Smooth muscle cell (in vitro differentiated cells): ENCODE results near the gene ODAD4. TPM values are rescaled to one million over a fixed set of nuclear protein-coding genes. Genes with fewer than 3 reads are reported as not detected.

Experiments used
- DNase-seq: peaks from one replicate; lab custom pipeline; 2025; ENCODE audit not compliant: unreplicated experiment; lab: John Stamatoyannopoulos, UW
- H2AFZ ChIP-seq: fragments of 200-600 bp; sonication (generic); 2 replicates; pipeline ENCODE4 v1.6.0; 2016; ENCODE audit warnings: antibody characterized with exemption, low read depth, mild to moderate bottlenecking
- H3F3A ChIP-seq: fragments of 200-600 bp; sonication (generic); 2 replicates; pipeline ENCODE4 v1.6.0; 2017; ENCODE audit warnings: antibody characterized with exemption, low read depth
- H3K27ac ChIP-seq: fragments of 200-600 bp; sonication (generic); 2 replicates; pipeline ENCODE4 v1.5.1; 2016; ENCODE audit warnings: low read depth, mild to moderate bottlenecking
- H3K27me3 ChIP-seq: fragments of 200-600 bp; sonication (generic); 2 replicates; pipeline ENCODE4 v1.6.1; 2016; ENCODE audit warnings: low read depth, mild to moderate bottlenecking
- H3K36me3 ChIP-seq: fragments of 200-600 bp; sonication (generic); 2 replicates; pipeline ENCODE4 v1.5.1; 2016; ENCODE audit warnings: low read depth
- H3K4me1 ChIP-seq: fragments of 200-600 bp; sonication (generic); 2 replicates; pipeline ENCODE4 v1.5.1; 2016; ENCODE audit warnings: low read depth
- H3K4me2 ChIP-seq: fragments of 200-600 bp; sonication (generic); 2 replicates; pipeline ENCODE4 v1.6.0; 2016; ENCODE audit warnings: mild to moderate bottlenecking
- H3K4me3 ChIP-seq: fragments of 200-600 bp; sonication (generic); 2 replicates; pipeline ENCODE4 v1.5.1; 2016; ENCODE audit warnings: mild to moderate bottlenecking
- H3K79me2 ChIP-seq: fragments of 200-600 bp; sonication (generic); 2 replicates; pipeline ENCODE4 v1.6.0; 2016; ENCODE audit warnings: low read depth, mild to moderate bottlenecking
- H3K9ac ChIP-seq: fragments of 200-600 bp; sonication (generic); 2 replicates; pipeline ENCODE4 v1.6.0; 2016; ENCODE audit warnings: low read depth
- H3K9me3 ChIP-seq: fragments of 200-600 bp; sonication (generic); replicated peaks from 2 replicates; pipeline ENCODE4 v1.5.1; 2016; ENCODE audit warnings: low read depth
- H4K20me1 ChIP-seq: fragments of 200-600 bp; sonication (generic); 2 replicates; pipeline ENCODE4 v1.6.0; 2016; ENCODE audit warnings: low read depth
- WGBS: methylation state at CpG from one replicate; pipeline ENCODE4 v1.1.7; 2016; ENCODE audit warnings: low lambda C conversion rate; 5-methylcytosine and 5-hydroxymethylcytosine counted together
- polyA plus RNA-seq: library from polyadenylated mRNA; unstranded; fragments of >200 nt; fragmentation: Nextera tagmentation; extraction: Ambion mirVana; gene quantifications from 2 replicates; pipeline ENCODE4 v1.2.1, GENCODE V29; 2016
- total RNA-seq: library from RNA; depleted of rRNA; stranded (reverse); fragments of >200 nt; gene quantifications from 2 replicates; pipeline ENCODE4 v1.2.3, GENCODE V29; 2014
- TF ChIP-seq, protein P1 (sequence below): fragments of 200-600 bp; sonication (generic); IDR thresholded peaks from 2 replicates; pipeline ENCODE4 v1.5.1; 2017; ENCODE audit warnings: borderline replicate concordance, mild to moderate bottlenecking, antibody characterized with exemption; ENCODE audit not compliant: insufficient read depth, poor library complexity, severe bottlenecking

Gene ODAD4
- total and polyA plus RNA-seq, 2 experiments from 2014 or later = 1.5 to 3.2 TPM

DNA sequence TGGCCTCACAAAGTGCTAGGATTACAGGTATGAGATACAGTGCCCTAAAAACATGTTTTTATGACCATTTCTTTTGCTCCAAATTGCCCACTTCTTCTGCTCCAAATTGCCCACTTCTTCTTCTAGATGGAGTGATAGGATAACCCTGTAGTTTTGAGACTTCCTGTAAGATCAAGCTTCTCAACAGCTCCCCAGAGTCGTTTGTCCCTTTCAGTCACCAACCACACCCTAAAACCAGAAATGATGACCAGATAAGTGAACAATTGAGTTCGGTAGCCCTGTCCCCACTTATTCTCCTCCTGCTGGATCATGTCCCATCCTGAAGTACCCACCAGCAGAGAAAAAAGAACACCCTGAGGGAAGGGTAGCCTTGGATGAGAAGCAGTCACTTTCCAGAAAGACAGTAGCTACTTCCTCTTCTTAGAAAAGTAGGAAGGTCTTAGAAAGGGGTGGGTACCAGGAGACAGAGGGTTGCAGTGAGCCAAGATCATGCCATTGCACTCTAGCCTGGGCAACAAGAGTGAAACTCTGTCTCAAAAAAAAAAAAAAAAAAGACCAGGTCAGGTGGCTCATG is 2.5 kb downstream of the ODAD4 start:
- Histone ChIP-seq H3K27me3 (no peaks in the 10 kb centered on the region), H2AFZ (no peak overlapping the region), H3K27ac (no peak overlapping the region), H3F3A (peaks cover 8% of the 10 kb centered on the region), H4K20me1 (no peaks in the 10 kb centered on the region), H3K4me3 (no peak overlapping the region), H3K9ac (no peak overlapping the region), H3K36me3 (no peaks in the 10 kb centered on the region), H3K9me3 (no peaks in the 10 kb centered on the region), H3K4me2 (no peak overlapping the region), H3K4me1 (peaks cover 5% of the 10 kb centered on the region), H3K79me2 (peaks cover 6% of the 10 kb centered on the region)
- WGBS = 60% methylated on average over 2 of the region's 2 CpGs
- TF ChIP-seq, protein P1, sequence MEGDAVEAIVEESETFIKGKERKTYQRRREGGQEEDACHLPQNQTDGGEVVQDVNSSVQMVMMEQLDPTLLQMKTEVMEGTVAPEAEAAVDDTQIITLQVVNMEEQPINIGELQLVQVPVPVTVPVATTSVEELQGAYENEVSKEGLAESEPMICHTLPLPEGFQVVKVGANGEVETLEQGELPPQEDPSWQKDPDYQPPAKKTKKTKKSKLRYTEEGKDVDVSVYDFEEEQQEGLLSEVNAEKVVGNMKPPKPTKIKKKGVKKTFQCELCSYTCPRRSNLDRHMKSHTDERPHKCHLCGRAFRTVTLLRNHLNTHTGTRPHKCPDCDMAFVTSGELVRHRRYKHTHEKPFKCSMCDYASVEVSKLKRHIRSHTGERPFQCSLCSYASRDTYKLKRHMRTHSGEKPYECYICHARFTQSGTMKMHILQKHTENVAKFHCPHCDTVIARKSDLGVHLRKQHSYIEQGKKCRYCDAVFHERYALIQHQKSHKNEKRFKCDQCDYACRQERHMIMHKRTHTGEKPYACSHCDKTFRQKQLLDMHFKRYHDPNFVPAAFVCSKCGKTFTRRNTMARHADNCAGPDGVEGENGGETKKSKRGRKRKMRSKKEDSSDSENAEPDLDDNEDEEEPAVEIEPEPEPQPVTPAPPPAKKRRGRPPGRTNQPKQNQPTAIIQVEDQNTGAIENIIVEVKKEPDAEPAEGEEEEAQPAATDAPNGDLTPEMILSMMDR = no peak
- DNase-seq = no peak

GRCh38 chr17:41935641-41936040 is 5.2 kb downstream of the ODAD4 start:
- H3K9me3 ChIP-seq = no peaks in the 10 kb centered on the region
- 95% methylated on average over 6 of the region's 6 CpGs for WGBS
- H3K79me2 ChIP-seq = no peaks in the 10 kb centered on the region
- H3K4me1 ChIP-seq = no peaks in the 10 kb centered on the region
- H3K36me3 ChIP-seq = no peaks in the 10 kb centered on the region
- no peak overlapping the region for H3K4me2 ChIP-seq
- H4K20me1 ChIP-seq = no peaks in the 10 kb centered on the region
- H3K27ac ChIP-seq = no peak overlapping the region
- H3K9ac ChIP-seq = no peak overlapping the region
- H3F3A ChIP-seq = no peaks in the 10 kb centered on the region
- no peak overlapping the region for H3K4me3 ChIP-seq
- no peak overlapping the region for H2AFZ ChIP-seq
- TF ChIP-seq, protein P1 = no peak
- H3K27me3 ChIP-seq = no peaks in the 10 kb centered on the region
- no peak for DNase-seq

DNA sequence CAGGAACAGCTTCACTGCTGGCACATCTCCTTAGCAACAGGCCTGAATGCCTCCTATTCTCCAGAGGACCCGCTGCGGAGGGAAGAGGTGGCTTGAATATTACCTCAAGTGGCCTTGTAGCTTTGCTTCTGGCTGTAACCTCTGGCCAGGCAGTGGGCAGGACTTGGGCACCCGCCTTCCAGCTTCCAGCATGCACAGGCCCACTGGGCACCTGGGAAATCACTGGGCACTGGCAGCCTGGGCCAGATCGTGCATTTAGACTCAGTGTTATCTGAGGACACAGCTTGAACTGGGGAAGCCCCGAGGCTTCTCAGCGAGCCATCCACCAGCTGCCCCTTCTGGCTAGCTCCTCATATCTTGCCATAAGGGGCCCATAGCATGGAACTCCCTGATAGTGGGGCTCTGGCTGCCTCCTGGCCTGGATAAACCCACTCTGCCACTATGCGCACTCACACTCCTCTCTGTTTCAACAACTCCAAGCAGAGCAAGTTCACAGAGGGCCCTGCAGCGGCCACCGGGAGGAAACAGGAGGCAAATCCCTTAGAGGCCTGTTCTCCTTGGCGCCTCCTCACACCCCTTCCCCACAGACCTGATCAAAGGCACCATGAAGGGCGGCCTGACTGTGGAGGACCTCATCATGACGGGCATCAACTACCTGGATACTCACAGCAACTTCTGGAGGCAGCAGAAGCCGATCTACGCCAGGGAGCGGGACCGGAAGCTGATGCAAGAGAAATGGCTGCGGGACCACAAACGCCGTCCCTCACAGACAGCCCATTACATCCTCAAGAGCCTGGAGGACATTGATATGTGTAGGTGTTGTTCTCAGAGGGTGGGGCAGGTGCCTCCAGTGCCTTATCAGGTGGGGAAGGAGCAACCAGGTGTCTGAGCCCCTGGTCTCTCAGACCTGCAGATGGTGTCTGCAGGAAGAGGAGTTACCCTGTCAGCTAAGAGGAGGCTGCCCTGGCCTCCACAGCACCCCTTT is 7.8 kb downstream of the ODAD4 start:
- H4K20me1 ChIP-seq = no peaks in the 10 kb centered on the region
- no peaks in the 10 kb centered on the region for H3K79me2 ChIP-seq
- H2AFZ ChIP-seq = no peak overlapping the region
- H3K4me1 ChIP-seq = no peaks in the 10 kb centered on the region
- H3K4me2 ChIP-seq = no peak overlapping the region
- no peaks in the 10 kb centered on the region for H3K36me3 ChIP-seq
- no peak for DNase-seq
- H3K27me3 ChIP-seq = no peaks in the 10 kb centered on the region
- no peaks in the 10 kb centered on the region for H3F3A ChIP-seq
- H3K9me3 ChIP-seq = no peaks in the 10 kb centered on the region
- TF ChIP-seq, protein P1 = no peak
- WGBS = 89% methylated on average over 19 of the region's 19 CpGs
- H3K4me3 ChIP-seq = no peak overlapping the region
- H3K9ac ChIP-seq = no peak overlapping the region
- H3K27ac ChIP-seq = no peak overlapping the region
